Panc1 (cell line): ENCODE results near the gene RAPGEF3. TPM values are rescaled to one million over a fixed set of nuclear protein-coding genes. Genes with fewer than 3 reads are reported as not detected.

Source experiments
- ATAC-seq: fragments of 200-7000 bp; cut with Tn5 transposase; 2 replicates; pipeline ENCODE4 v1.9.1; 2020; ENCODE audit warnings: mild to moderate bottlenecking, moderate library complexity
- BruUV-seq: library from RNA; stranded (reverse); fragments of 400-500 nt; replicated peaks from 2 replicates; lab custom pipeline; 2021; lab: Mats Ljungman, UMichigan
- CTCF ChIA-PET: fragments of 300-600 bp; sonication (Branson Sonifier 250); formaldehyde crosslinking; loops from one replicate; lab custom pipeline; 2022; ENCODE audit warnings: antibody characterized with exemption; lab: Charles Lee
- POLR2A ChIA-PET: fragments of 300-600 bp; sonication (Branson Sonifier 250); formaldehyde crosslinking; loops from one replicate; lab custom pipeline; 2022; ENCODE audit warnings: antibody characterized with exemption; lab: Charles Lee
- DNase-seq: peaks from one replicate; pipeline ENCODE4 v3.0.0-alpha.2; 2010; ENCODE audit warnings: low read depth, low spot score
- H3K27ac ChIP-seq: 2 replicates; pipeline ENCODE4 v1.5.1; 2011; ENCODE audit warnings: mild to moderate bottlenecking, low read length, inconsistent platforms
- H3K27me3 ChIP-seq: fragments of 200-500 bp; sonication (Bioruptor generic); 2 replicates; pipeline ENCODE4 v1.6.0; 2014; ENCODE audit warnings: low read length, inconsistent platforms; ENCODE audit not compliant: control insufficient read depth, insufficient read depth
- H3K36me3 ChIP-seq: fragments of 200-500 bp; sonication (Bioruptor generic); 2 replicates; pipeline ENCODE4 v1.5.1; 2014; ENCODE audit warnings: inconsistent platforms, mild to moderate bottlenecking, low read length, moderate library complexity; ENCODE audit not compliant: control insufficient read depth, insufficient read depth
- H3K4me1 ChIP-seq: 2 replicates; pipeline ENCODE4 v1.5.1; 2011; ENCODE audit warnings: inconsistent platforms, mild to moderate bottlenecking, low read length, moderate library complexity; ENCODE audit not compliant: control insufficient read depth, insufficient read depth
- H3K4me3 ChIP-seq, 2 experiments: 2 replicates each; pipeline ENCODE4 v1.5.1; 2011 to 2012; ENCODE audit warnings: low read depth in 2 of 2, low read length in 2 of 2, mild to moderate bottlenecking in 2 of 2, inconsistent platforms in 1 of 2, moderate library complexity in 1 of 2
- H3K9me3 ChIP-seq: fragments of 200-500 bp; sonication (Bioruptor generic); 2 replicates; pipeline ENCODE4 v1.5.1; 2014; ENCODE audit warnings: low read depth, mild to moderate bottlenecking, inconsistent platforms, low read length, moderate library complexity; ENCODE audit not compliant: control insufficient read depth, insufficient read depth
- POLR2AphosphoS5 ChIP-seq: IDR thresholded peaks from 2 replicates; pipeline ENCODE4 v1.6.1; 2012; ENCODE audit warnings: mild to moderate bottlenecking, low read depth, low read length, moderate library complexity
- SIN3A ChIP-seq: IDR thresholded peaks from 2 replicates; pipeline ENCODE4 v1.6.1; 2012; ENCODE audit warnings: low read depth, mild to moderate bottlenecking, low read length, moderate library complexity, borderline replicate concordance; ENCODE audit not compliant: insufficient read depth
- TCF7L2 ChIP-seq: IDR thresholded peaks from 2 replicates; pipeline ENCODE4 v1.6.1; 2011; ENCODE audit warnings: mild to moderate bottlenecking, low read depth, low read length, inconsistent platforms
- in situ Hi-C: cut with HindIII; loops from 2 replicates; pipeline ENCODE4 v1.10.0; 2016; ENCODE audit warnings: low sequenced_read_pairs, low pct_unique_long_range_greater_than_20kb
- intact Hi-C: fragments of 100-400 bp; cut with micrococcal nuclease; formaldehyde crosslinking; loops from one replicate; pipeline ENCODE4 v1.10.0; 2022; ENCODE audit not compliant: unreplicated experiment
- total RNA-seq: library from RNA; stranded (reverse); gene quantifications from one replicate; pipeline ENCODE4 v1.2.1, GENCODE V29; 2021; ENCODE audit not compliant: unreplicated experiment
- TF ChIP-seq, protein P1 (sequence below): fragments of 450-650 bp; IDR thresholded peaks from 2 replicates; pipeline ENCODE4 v1.5.1; 2017; ENCODE audit warnings: mild to moderate bottlenecking
- TF ChIP-seq, protein P2 (sequence below), 2 experiments: IDR thresholded peaks; 2 replicates each; pipeline ENCODE4 v1.6.1; 2011 to 2012; ENCODE audit warnings: low read depth in 2 of 2, control low read depth in 1 of 2, low read length in 1 of 2, mild to moderate bottlenecking in 1 of 2, moderate library complexity in 1 of 2; ENCODE audit not compliant: insufficient read depth in 1 of 2

The RAPGEF3 gene
- total RNA-seq, 1 experiment from 2014 or later, result 5.8 TPM

DNA sequence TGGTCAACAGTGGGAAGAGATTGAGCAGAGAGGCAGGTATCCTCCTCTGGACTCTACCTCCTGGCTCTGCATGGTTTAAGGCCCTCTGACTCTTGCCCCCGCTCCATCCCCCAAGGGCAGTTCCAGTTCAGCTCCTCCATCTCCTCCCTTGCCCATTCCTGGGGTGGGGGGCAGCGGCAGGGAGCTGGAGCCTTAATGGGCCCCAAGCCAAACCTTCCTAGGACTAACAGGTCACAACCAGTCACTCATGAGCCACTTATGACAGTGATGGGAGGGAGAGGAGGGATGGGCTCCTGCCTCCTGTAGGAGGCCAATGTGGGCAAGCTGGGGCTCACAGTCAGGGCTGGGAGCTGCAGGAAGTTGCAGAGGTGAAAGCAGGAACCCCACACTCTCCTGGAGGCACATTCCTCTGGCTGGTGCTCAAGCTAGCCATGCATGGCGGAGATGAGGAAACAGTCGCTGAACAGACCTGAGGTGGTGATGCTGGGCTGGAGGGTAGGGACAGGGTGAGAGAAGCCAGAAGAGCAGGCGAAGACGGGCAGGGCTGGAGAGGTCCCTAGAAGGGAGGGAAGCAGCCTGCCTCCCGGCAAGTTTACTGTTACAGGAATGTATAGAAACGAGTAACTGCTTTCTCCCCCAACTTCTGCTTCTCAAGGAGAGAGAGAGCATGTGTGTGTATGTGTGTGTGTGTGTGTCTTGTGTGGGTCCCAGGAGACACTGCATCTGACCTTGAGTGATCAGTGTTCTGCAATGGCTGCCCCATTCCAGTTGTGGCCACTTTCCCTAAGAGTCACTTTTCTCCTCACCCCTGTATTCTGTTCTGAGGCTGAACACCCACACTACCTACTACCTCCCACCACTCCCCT is 5.0 kb upstream of the RAPGEF3 start:
- peaks cover 14% of the 10 kb centered on the region for H3K4me1 ChIP-seq
- H3K36me3 ChIP-seq, result no peaks in the 10 kb centered on the region
- ChIA-PET CTCF (interaction anchor here (0.5 kb wide), 1 partner anchor 85 kb away, joined by 14 read pairs; no protein-coding TSS in a partner anchor), POLR2A (interaction anchor here (0.6 kb wide), 1 partner anchor 14 kb away, joined by 3 read pairs; no protein-coding TSS in a partner anchor)
- in situ Hi-C loops (no loop called here), intact Hi-C loops (no loop called here)
- H3K27ac ChIP-seq, result no peak overlapping the region
- DNase-seq, result no peak
- no peak for TF ChIP-seq SIN3A
- TF ChIP-seq, protein P1, sequence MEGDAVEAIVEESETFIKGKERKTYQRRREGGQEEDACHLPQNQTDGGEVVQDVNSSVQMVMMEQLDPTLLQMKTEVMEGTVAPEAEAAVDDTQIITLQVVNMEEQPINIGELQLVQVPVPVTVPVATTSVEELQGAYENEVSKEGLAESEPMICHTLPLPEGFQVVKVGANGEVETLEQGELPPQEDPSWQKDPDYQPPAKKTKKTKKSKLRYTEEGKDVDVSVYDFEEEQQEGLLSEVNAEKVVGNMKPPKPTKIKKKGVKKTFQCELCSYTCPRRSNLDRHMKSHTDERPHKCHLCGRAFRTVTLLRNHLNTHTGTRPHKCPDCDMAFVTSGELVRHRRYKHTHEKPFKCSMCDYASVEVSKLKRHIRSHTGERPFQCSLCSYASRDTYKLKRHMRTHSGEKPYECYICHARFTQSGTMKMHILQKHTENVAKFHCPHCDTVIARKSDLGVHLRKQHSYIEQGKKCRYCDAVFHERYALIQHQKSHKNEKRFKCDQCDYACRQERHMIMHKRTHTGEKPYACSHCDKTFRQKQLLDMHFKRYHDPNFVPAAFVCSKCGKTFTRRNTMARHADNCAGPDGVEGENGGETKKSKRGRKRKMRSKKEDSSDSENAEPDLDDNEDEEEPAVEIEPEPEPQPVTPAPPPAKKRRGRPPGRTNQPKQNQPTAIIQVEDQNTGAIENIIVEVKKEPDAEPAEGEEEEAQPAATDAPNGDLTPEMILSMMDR, result no peak
- TF ChIP-seq, protein P2, sequence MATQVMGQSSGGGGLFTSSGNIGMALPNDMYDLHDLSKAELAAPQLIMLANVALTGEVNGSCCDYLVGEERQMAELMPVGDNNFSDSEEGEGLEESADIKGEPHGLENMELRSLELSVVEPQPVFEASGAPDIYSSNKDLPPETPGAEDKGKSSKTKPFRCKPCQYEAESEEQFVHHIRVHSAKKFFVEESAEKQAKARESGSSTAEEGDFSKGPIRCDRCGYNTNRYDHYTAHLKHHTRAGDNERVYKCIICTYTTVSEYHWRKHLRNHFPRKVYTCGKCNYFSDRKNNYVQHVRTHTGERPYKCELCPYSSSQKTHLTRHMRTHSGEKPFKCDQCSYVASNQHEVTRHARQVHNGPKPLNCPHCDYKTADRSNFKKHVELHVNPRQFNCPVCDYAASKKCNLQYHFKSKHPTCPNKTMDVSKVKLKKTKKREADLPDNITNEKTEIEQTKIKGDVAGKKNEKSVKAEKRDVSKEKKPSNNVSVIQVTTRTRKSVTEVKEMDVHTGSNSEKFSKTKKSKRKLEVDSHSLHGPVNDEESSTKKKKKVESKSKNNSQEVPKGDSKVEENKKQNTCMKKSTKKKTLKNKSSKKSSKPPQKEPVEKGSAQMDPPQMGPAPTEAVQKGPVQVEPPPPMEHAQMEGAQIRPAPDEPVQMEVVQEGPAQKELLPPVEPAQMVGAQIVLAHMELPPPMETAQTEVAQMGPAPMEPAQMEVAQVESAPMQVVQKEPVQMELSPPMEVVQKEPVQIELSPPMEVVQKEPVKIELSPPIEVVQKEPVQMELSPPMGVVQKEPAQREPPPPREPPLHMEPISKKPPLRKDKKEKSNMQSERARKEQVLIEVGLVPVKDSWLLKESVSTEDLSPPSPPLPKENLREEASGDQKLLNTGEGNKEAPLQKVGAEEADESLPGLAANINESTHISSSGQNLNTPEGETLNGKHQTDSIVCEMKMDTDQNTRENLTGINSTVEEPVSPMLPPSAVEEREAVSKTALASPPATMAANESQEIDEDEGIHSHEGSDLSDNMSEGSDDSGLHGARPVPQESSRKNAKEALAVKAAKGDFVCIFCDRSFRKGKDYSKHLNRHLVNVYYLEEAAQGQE (IDR thresholded peaks at IDR 0.05; ENCODE audit: insufficient read depth in 1 of 2, low read depth in 2 of 2, low read length in 1 of 2), result no peak
- BruUV-seq, result no TSS peak
- no peak overlapping the region for H3K4me3 ChIP-seq
- H3K27me3 ChIP-seq, result no peaks in the 10 kb centered on the region
- ATAC-seq, result no peak
- no peaks in the 10 kb centered on the region for H3K9me3 ChIP-seq

GRCh38 chr12:47762850-47763465 is 4.3 kb upstream of the RAPGEF3 start:
- Histone ChIP-seq H3K4me3 (no peak overlapping the region), H3K27ac (no peak overlapping the region), H3K4me1 (peaks cover 14% of the 10 kb centered on the region), H3K27me3 (no peaks in the 10 kb centered on the region), H3K36me3 (no peaks in the 10 kb centered on the region), H3K9me3 (no peaks in the 10 kb centered on the region)
- intact Hi-C loops, result no loop called here
- no peak for DNase-seq
- in situ Hi-C loops, result no loop called here
- BruUV-seq, result no TSS peak
- TF ChIP-seq, protein P2 (IDR thresholded peaks at IDR 0.05; ENCODE audit: insufficient read depth in 1 of 2, low read depth in 2 of 2, low read length in 1 of 2), result no peak
- TF ChIP-seq SIN3A (no peak), POLR2AphosphoS5 (no peak), TCF7L2 (no peak)
- TF ChIP-seq, protein P1, result no peak
- no peak for ATAC-seq
- POLR2A ChIA-PET, result interaction anchor here (0.6 kb wide), 1 partner anchor 14 kb away, joined by 3 read pairs; no protein-coding TSS in a partner anchor
- CTCF ChIA-PET, result interaction anchor here (0.5 kb wide), 1 partner anchor 86 kb away, joined by 14 read pairs; no protein-coding TSS in a partner anchor
